ENCODE results near the gene SLC49A4. TPM values are rescaled to one million over a fixed set of nuclear protein-coding genes. Genes with fewer than 3 reads are reported as not detected.

SLC49A4 gene
- total RNA-seq, 1 experiment from 2014 or later, result 11.3 TPM

- TF ChIP-seq REST (IDR thresholded peaks at IDR 0.05; ENCODE audit: low read depth) (no peak), EZH2 (IDR thresholded peaks at IDR 0.05) (no peak), EZH2phosphoT487 (IDR thresholded peaks at IDR 0.05; ENCODE audit: borderline replicate concordance) (no peak), FOSL1 (IDR thresholded peaks at IDR 0.05; ENCODE audit: low read depth) (no peak)
These were observed 2.4 kb downstream of the SLC49A4 start (continued) for GRCh38 chr3:122797291-122797690.

- no peaks in the 10 kb centered on the region for H3K9me3 ChIP-seq (ENCODE audit: control insufficient read depth in 1 of 2, insufficient read depth in 1 of 2, low read depth in 1 of 2, low read length in 2 of 2)
- no peaks in the 10 kb centered on the region for H3K27me3 ChIP-seq (ENCODE audit: insufficient read depth, low read length)
- no peak overlapping the region for H3K4me2 ChIP-seq (ENCODE audit: low read length)
- TF ChIP-seq CEBPB (IDR thresholded peaks at IDR 0.05; ENCODE audit: low read depth), result no peak
- TF ChIP-seq RAD21 (IDR thresholded peaks at IDR 0.05; ENCODE audit: low read depth), result no peak
- TF ChIP-seq MAX (IDR thresholded peaks at IDR 0.05), result no peak
- no peak for TF ChIP-seq SRF (IDR thresholded peaks at IDR 0.05; ENCODE audit: low read depth)
- no peak for TF ChIP-seq ATF3 (IDR thresholded peaks at IDR 0.05)
- no peak for TF ChIP-seq CTCF (IDR thresholded peaks at IDR 0.05 in 2 of 3, conservative IDR thresholded peaks at IDR 0.05 in 1 of 3; ENCODE audit: borderline replicate concordance in 1 of 3, insufficient read depth in 1 of 3, low read depth in 2 of 3, low read length in 2 of 3)
- no peak for TF ChIP-seq EZH2phosphoT487 (IDR thresholded peaks at IDR 0.05; ENCODE audit: borderline replicate concordance)
- TF ChIP-seq EGR1 (IDR thresholded peaks at IDR 0.05; ENCODE audit: low read depth), result no peak
- TF ChIP-seq POLR2AphosphoS5 (IDR thresholded peaks at IDR 0.05; ENCODE audit: low read depth, low read length), result no peak
- no peak for TF ChIP-seq REST (IDR thresholded peaks at IDR 0.05; ENCODE audit: low read depth)
- no peak for TF ChIP-seq YY1 (IDR thresholded peaks at IDR 0.05; ENCODE audit: extremely low read depth, insufficient replicate concordance, low read depth, low read length)
- H3K27ac ChIP-seq (ENCODE audit: low read depth, low read length), result no peak overlapping the region
- no peaks in the 10 kb centered on the region for H3K9me2 ChIP-seq (ENCODE audit: insufficient read depth)
- H4K20me1 ChIP-seq (ENCODE audit: insufficient read depth), result no peaks in the 10 kb centered on the region
- POLR2A ChIA-PET, result no interaction called here
- H3K4me1 ChIP-seq (ENCODE audit: control insufficient read depth in 1 of 2, insufficient read depth in 2 of 2, low read length in 2 of 2), result peaks cover 3 to 12% of the 10 kb centered on the region in 2 experiments
- intact Hi-C loops (cut with micrococcal nuclease), result no loop called here
- no peak overlapping the region for H2AFZ ChIP-seq (ENCODE audit: low read depth, low read length, poor library complexity, severe bottlenecking)
- H3K79me2 ChIP-seq (ENCODE audit: insufficient read depth, low read length), result 0 out of 2 replicates have a peak, but pooled peaks cover 3% of the 10 kb centered on the region
- H3K4me3 ChIP-seq (replicated peaks in 1 of 2; ENCODE audit: low read depth in 1 of 2, low read length in 2 of 2), result no peak overlapping the region
- CTCF ChIA-PET, result no interaction called here
- H3K36me3 ChIP-seq (ENCODE audit: control insufficient read depth in 1 of 2, insufficient read depth in 2 of 2, low read length in 2 of 2), result no peaks in the 10 kb centered on the region
- ATAC-seq (no peak), DNase-seq (ENCODE audit: low read depth, low spot score) (no peak)
- no peak overlapping the region for H3K9ac ChIP-seq (ENCODE audit: low read length)
- no TSS peak for BruUV-seq (replicated peaks)
- RAD21 ChIA-PET (ENCODE audit: low non-redundant PET in 1 of 2, low total read pairs in 2 of 2, uncharacterized antibody in 2 of 2, unreplicated experiment in 2 of 2), result no interaction called here
These were observed 4.5 kb downstream of the SLC49A4 start for GRCh38 chr3:122799322-122799721.
